SU-DHL-6 (cell line): ENCODE results near the gene LMO7.
"Not testable (repeated sequence)": the region's sequence is repeated elsewhere in the genome, so short reads cannot be mapped to it uniquely, and the experiment has no call there.

Source experiments
- H2AFZ ChIP-seq: fragments of 200-600 bp; sonication (generic); 2 replicates; pipeline ENCODE4 v1.6.1; 2014; ENCODE audit warnings: low read depth, mild to moderate bottlenecking, moderate library complexity, mixed read lengths, antibody characterized with exemption, low read length; ENCODE audit not compliant: severe bottlenecking
- H3F3A ChIP-seq: fragments of 200-600 bp; shearing (Covaris generic); 2 replicates; pipeline ENCODE4 v1.6.0; 2016; ENCODE audit warnings: antibody characterized with exemption, mild to moderate bottlenecking; ENCODE audit not compliant: insufficient read depth
- H3K27ac ChIP-seq: fragments of 200-600 bp; sonication (generic); 2 replicates; pipeline ENCODE4 v1.5.1; 2016; ENCODE audit warnings: low read depth, mild to moderate bottlenecking, low read length, moderate library complexity, mixed read lengths
- H3K27me3 ChIP-seq: fragments of 200-600 bp; sonication (generic), shearing (Covaris generic); 2 replicates; pipeline ENCODE4 v1.6.0; 2014; ENCODE audit warnings: mild to moderate bottlenecking, low read length
- H3K36me3 ChIP-seq: fragments of 200-600 bp; sonication (generic); 2 replicates; pipeline ENCODE4 v1.6.1; 2014; ENCODE audit warnings: mild to moderate bottlenecking, low read length, mixed read lengths
- H3K4me2 ChIP-seq: fragments of 300-600, 200-600 bp; shearing (Covaris generic), sonication (generic); 2 replicates; pipeline ENCODE4 v1.6.0; 2014; ENCODE audit warnings: low read length, low read depth, mild to moderate bottlenecking; ENCODE audit not compliant: poor library complexity, severe bottlenecking
- H3K4me3 ChIP-seq: fragments of 200-600 bp; sonication (generic); 2 replicates; pipeline ENCODE4 v1.5.1; 2014; ENCODE audit warnings: antibody characterized with exemption, low read length, mild to moderate bottlenecking, mixed read lengths; ENCODE audit not compliant: insufficient read depth, poor library complexity, severe bottlenecking
- H3K79me2 ChIP-seq: fragments of 200-600 bp; sonication (generic); 2 replicates; pipeline ENCODE4 v1.6.1; 2014; ENCODE audit warnings: mild to moderate bottlenecking, low read length, moderate library complexity; ENCODE audit not compliant: insufficient read depth
- H3K9ac ChIP-seq: fragments of 200-600 bp; sonication (generic); 2 replicates; pipeline ENCODE4 v1.7.0; 2014; ENCODE audit warnings: mild to moderate bottlenecking, low read length
- H3K9me2 ChIP-seq: fragments of 200-600 bp; sonication (generic); replicated peaks from 2 replicates; pipeline ENCODE4 v1.6.1; 2014; ENCODE audit warnings: low read length; ENCODE audit not compliant: insufficient read depth
- H3K9me3 ChIP-seq: fragments of 200-600 bp; sonication (generic); 2 replicates; pipeline ENCODE4 v1.6.1; 2014; ENCODE audit warnings: low read length, mixed read lengths; ENCODE audit not compliant: insufficient read depth
- H4K20me1 ChIP-seq: fragments of 200-600 bp; sonication (generic); 2 replicates; pipeline ENCODE4 v1.6.1; 2014; ENCODE audit warnings: low read depth, mild to moderate bottlenecking, antibody characterized with exemption, low read length, moderate library complexity, mixed read lengths
- EZH2phosphoT487 ChIP-seq: fragments of 200-600 bp; sonication (generic), shearing (Covaris generic); conservative IDR thresholded peaks from 2 replicates; pipeline ENCODE4 v1.6.1; 2018; ENCODE audit warnings: mild to moderate bottlenecking, antibody characterized with exemption, low read length, moderate library complexity, mixed read lengths
- TF ChIP-seq, protein P1 (sequence below): fragments of 200-600 bp; sonication (generic); IDR thresholded peaks from one replicate; pipeline ENCODE4 v1.5.1; 2017; ENCODE audit warnings: antibody characterized with exemption, mild to moderate bottlenecking, low read length, moderate library complexity; ENCODE audit not compliant: insufficient read depth, poor library complexity, severe bottlenecking

The LMO7 gene

DNA sequence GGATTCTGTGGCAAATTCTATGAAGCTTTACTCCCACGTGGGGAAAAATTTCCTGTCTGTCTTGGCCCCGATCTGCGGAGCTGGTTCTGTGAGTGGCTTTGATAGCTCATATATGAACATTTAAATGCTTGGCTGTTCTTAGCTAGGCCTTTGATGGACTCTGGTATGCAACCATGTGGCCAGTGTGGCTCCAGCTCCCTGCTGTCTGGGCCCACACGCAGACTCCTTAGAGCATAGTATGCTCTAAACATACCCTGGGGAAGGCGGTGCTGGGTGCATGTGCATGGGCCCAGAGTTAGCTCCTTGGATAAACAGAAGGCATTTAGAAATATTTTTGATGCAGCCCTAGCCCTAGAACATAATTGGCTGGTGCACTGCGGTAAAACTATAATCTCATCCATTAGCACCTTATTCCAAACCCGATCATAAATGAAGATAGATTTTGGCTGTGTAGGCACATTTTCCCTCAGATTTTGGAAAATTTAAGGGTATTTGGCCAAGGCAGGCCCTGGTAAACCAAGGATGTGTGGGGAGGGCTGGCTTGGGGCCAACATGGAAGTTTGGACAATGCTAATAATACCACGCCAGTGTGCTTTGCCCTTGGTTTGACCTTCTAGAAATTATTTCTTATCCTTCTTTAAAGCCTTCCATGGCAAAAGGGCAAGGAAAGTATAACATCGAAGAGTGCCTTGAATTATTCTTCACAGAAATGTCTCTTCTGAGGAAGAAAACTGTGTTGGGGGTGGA, 153.5 kb downstream of the LMO7 start:
- H3K4me2 ChIP-seq = no peak overlapping the region
- TF ChIP-seq, protein P1, sequence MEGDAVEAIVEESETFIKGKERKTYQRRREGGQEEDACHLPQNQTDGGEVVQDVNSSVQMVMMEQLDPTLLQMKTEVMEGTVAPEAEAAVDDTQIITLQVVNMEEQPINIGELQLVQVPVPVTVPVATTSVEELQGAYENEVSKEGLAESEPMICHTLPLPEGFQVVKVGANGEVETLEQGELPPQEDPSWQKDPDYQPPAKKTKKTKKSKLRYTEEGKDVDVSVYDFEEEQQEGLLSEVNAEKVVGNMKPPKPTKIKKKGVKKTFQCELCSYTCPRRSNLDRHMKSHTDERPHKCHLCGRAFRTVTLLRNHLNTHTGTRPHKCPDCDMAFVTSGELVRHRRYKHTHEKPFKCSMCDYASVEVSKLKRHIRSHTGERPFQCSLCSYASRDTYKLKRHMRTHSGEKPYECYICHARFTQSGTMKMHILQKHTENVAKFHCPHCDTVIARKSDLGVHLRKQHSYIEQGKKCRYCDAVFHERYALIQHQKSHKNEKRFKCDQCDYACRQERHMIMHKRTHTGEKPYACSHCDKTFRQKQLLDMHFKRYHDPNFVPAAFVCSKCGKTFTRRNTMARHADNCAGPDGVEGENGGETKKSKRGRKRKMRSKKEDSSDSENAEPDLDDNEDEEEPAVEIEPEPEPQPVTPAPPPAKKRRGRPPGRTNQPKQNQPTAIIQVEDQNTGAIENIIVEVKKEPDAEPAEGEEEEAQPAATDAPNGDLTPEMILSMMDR = no peak
- TF ChIP-seq EZH2phosphoT487 = no peak
- no peaks in the 10 kb centered on the region; the same call in 1 of the 2 replicates for H3K36me3 ChIP-seq
- no peak overlapping the region for H3K4me3 ChIP-seq
- H2AFZ ChIP-seq = no peak overlapping the region
- H3K9me2 ChIP-seq = no peaks in the 10 kb centered on the region
- no peaks in the 10 kb centered on the region for H3F3A ChIP-seq
- H3K79me2 ChIP-seq = peaks cover 96% of the 10 kb centered on the region
- no peak overlapping the region for H3K27ac ChIP-seq
- H3K9ac ChIP-seq = no peak overlapping the region
- no peaks in the 10 kb centered on the region for H3K9me3 ChIP-seq
- H3K27me3 ChIP-seq = no peaks in the 10 kb centered on the region
- peaks cover 3% of the 10 kb centered on the region; the same call in 1 of the 2 replicates for H4K20me1 ChIP-seq

- Histone ChIP-seq H3K36me3 (no peaks in the 10 kb centered on the region; the same call in 1 of the 2 replicates), H2AFZ (no peak overlapping the region), H3K27ac (no peak overlapping the region), H3K9me2 (no peaks in the 10 kb centered on the region), H3K4me3 (no peak overlapping the region), H3K9me3 (no peaks in the 10 kb centered on the region), H3K79me2 (peaks cover 91% of the 10 kb centered on the region), H3K27me3 (no peaks in the 10 kb centered on the region), H3F3A (no peaks in the 10 kb centered on the region), H3K9ac (no peak overlapping the region), H3K4me2 (no peak overlapping the region), H4K20me1 (peaks cover 3% of the 10 kb centered on the region; the same call in 1 of the 2 replicates)
- no peak for TF ChIP-seq EZH2phosphoT487
- TF ChIP-seq, protein P1 = no peak
These were observed 154.3 kb downstream of the LMO7 start for GRCh38 chr13:75790198-75790970.

GRCh38 chr13:75792526-75793187, 156.5 kb downstream of the LMO7 start:
- Histone ChIP-seq H3K27me3 (no peaks in the 10 kb centered on the region), H3K27ac (no peak overlapping the region), H3F3A (no peaks in the 10 kb centered on the region), H3K4me2 (no peak overlapping the region), H2AFZ (no peak overlapping the region), H3K9me2 (no peaks in the 10 kb centered on the region), H3K9me3 (no peaks in the 10 kb centered on the region), H4K20me1 (no peaks in the 10 kb centered on the region; the same call in 1 of the 2 replicates), H3K36me3 (peaks cover 14% of the 10 kb centered on the region), H3K4me3 (no peak overlapping the region), H3K79me2 (peaks cover 82% of the 10 kb centered on the region), H3K9ac (no peak overlapping the region)
- TF ChIP-seq EZH2phosphoT487 = no peak
- TF ChIP-seq, protein P1 = no peak

DNA sequence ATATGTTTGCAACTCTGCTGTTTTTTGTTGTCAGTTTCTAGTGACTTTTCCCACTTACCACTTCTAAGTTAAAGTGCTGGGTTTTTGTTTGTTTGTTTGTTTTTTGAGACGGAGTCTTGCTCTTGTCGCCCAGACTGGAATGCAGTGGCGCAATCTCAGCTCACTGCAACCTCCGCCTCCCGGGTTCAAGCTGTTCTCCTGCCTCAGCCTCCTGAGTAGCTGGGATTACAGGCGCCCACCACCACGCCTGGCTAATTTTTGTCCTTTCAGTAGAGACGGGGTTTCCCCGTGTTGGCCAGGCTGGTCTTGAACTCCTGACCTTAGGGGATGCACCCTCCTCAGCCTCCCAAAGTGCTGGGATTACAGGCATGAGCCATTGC, 157.0 kb downstream of the LMO7 start:
- H3F3A ChIP-seq, H3K4me3 ChIP-seq, H4K20me1 ChIP-seq, H3K27me3 ChIP-seq, H3K27ac ChIP-seq, H3K4me2 ChIP-seq, H3K9ac ChIP-seq, H2AFZ ChIP-seq, H3K9me3 ChIP-seq, H3K9me2 ChIP-seq: not testable (repeated sequence)
- H3K79me2 ChIP-seq = peaks cover 77% of the 10 kb centered on the region
- peaks cover 14% of the 10 kb centered on the region for H3K36me3 ChIP-seq
